Measurements from ENCODE around the gene OGFR.
A peak's percentile ranks its signal among the peaks of the same experiment; 100 is the strongest.
"Not testable (repeated sequence)": the region's sequence is repeated elsewhere in the genome, so short reads cannot be mapped to it uniquely, and the experiment has no call there.

OGFR gene

DNA sequence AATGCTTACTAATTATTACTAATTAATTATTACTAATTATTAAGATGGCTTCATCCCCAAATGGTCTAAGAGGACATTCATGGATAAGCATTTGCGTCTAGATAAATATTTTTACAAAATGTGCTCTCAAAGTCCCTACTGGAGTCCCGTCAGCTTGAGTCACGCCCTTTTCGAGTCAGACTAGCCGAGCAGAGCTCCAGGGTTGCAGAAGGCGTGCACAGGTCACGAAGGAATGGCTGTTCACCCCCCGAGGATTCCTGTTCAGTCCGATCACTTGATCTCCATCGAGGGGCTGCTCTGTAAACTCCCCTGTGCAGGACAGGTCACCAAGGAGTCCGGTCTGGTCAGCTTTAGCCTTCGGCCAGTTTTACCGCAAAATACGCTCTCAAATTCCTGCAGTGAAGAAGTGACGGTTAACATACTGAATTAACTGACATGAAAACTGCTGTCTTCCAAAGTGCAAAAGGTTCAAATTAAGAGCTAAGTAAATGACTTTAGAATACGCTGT, 37.1 kb downstream of the OGFR start:
- H3K4me3 ChIP-seq (ENCODE audit: low read length), result no peak overlapping the region
- no peak for TF ChIP-seq CTCF (IDR thresholded peaks at IDR 0.05; ENCODE audit: insufficient read depth, low read depth, low read length, missing control alignments)
- DNase-seq (ENCODE audit: low read depth), result no peak

GRCh38 chr20:62843656-62844055, 39.0 kb downstream of the OGFR start:
- no peak for TF ChIP-seq CTCF (IDR thresholded peaks at IDR 0.05; ENCODE audit: insufficient read depth, low read depth, low read length, missing control alignments)

DNA sequence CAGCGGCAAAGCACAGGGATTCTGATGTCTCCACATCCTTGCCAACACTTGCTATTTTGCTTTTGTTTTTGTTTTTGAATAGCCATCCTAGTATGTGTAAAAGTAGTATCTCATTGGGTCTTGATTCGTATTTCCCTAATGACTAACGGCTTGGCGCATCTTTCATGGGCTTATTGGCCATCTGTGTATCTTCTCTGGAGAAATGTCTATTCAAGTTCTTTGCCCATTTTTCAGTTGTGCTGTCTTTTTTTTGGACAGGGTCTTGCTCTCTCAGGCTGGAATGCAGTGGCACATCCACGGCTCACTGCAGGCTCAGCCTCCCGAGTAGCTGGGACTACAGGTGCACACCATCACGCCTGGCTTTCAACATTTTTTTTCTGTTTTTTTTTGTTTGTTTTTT, 39.5 kb downstream of the OGFR start:
- no peak for DNase-seq (ENCODE audit: low read depth)
- no peak for TF ChIP-seq CTCF (IDR thresholded peaks at IDR 0.05; ENCODE audit: insufficient read depth, low read depth, low read length, missing control alignments)
- H3K4me3 ChIP-seq (ENCODE audit: low read length), result no peak overlapping the region

More at GRCh38 chr20:62843656-62844055, 39.0 kb downstream of the OGFR start:
- H3K4me3 ChIP-seq (ENCODE audit: low read length), result no peak overlapping the region
- DNase-seq (ENCODE audit: low read depth), result peak; percentile 88

- H3K4me3 ChIP-seq (ENCODE audit: low read length), result no peak overlapping the region
- DNase-seq (ENCODE audit: low read depth), result no peak
- no peak for TF ChIP-seq CTCF (IDR thresholded peaks at IDR 0.05; ENCODE audit: insufficient read depth, low read depth, low read length, missing control alignments)
These were observed 41.0 kb downstream of the OGFR start for GRCh38 chr20:62845416-62846160.

DNA sequence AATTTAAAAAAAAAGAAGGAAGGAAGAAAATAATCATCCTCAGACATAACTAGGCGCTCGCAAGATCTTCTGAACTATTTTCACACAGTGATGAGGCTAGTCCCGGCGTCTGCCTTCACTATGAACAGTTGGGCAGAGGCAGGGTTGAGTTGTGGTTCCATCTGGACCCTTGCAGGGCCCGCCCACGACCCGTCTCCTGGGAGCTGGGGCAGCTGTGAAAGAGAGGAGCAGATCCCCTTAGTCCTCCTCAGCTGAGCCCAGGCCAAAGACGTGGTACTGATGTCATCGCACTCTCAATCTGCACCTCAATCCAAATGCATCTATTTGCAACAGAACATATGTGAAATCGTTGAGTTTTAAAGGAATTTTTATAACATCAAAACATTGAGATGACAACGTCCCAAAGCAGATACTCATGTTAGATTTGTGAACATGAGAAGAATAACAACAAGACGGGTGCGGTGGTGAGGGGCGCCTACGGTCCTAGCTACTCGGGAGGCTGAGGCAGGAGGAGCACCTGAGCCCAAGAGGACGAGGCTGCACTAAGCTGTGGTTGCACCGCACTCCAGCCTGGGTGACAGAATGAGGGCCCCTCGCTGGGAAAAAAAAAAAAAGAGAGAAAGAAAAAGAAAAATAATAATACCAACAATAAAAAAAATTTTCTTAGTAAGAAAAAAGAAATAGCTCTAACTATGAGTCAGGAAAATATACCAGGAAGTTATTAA, 41.7 kb downstream of the OGFR start:
- H3K4me3 ChIP-seq (ENCODE audit: low read length), result no peak overlapping the region
- DNase-seq (ENCODE audit: low read depth), result no peak
- TF ChIP-seq CTCF (IDR thresholded peaks at IDR 0.05; ENCODE audit: insufficient read depth, low read depth, low read length, missing control alignments), result no peak

DNA sequence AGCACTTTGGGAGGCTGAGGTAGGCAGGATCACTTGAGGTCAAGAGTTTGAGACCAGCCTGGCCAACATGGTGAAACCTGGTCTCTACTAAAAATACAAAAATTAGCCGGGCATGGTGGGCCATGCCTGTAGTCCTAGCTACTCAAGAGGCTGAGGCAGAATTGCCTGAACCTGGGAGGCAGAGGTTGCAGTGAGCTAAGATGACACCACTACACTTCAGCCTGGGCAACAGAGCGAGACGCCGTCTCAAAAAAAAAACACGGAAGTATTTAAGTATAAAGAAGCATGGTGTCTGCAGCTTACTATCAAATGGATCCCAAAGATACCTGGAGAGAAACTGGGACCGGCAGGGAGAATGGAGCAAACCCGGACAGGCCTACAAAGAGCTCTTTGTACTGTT, 44.3 kb downstream of the OGFR start:
- DNase-seq (ENCODE audit: low read depth); H3K4me3 ChIP-seq (ENCODE audit: low read length): not testable (repeated sequence)

- DNase-seq (ENCODE audit: low read depth), result no peak
- no peak overlapping the region for H3K4me3 ChIP-seq (ENCODE audit: low read length)
- no peak for TF ChIP-seq CTCF (IDR thresholded peaks at IDR 0.05; ENCODE audit: insufficient read depth, low read depth, low read length, missing control alignments)
These were observed 44.8 kb downstream of the OGFR start for GRCh38 chr20:62849431-62849830.

Measured in epithelial cell of esophagus (primary cell).